SHP77 (cell line): ENCODE results near the gene EMILIN1.
"Not testable (repeated sequence)": the region's sequence is repeated elsewhere in the genome, so short reads cannot be mapped to it uniquely, and the experiment has no call there.

Experiments used
- DNase-seq, 2 experiments: peaks; one replicate each; lab custom pipeline; 2025; lab: John Stamatoyannopoulos, UW

The EMILIN1 gene

DNA sequence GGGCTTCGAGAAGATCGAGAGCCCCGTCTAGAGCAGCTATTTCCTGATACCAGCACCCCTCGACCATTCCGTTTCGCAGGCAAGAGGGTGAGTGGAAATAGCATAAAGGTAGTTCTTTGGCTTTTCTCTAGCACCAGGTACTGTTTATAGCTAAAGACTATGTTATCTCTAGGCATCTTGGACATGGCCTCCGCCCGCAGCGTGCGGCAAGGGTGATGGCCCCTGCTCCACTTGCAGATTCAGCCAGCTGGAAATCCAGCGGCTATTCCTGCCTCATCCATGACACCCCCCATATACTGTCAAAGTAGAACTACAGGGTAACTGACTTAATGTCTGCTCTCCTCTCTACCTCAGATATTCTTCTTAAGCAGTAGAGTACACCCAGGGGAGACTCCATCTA is 23.7 kb upstream of the EMILIN1 start:
- no peak for DNase-seq

- DNase-seq: no peak
Observed at GRCh38 chr2:27057184-27057583, 21.2 kb upstream of the EMILIN1 start.

GRCh38 chr2:27058210-27058609 is 20.2 kb upstream of the EMILIN1 start:
- DNase-seq: no peak

DNA sequence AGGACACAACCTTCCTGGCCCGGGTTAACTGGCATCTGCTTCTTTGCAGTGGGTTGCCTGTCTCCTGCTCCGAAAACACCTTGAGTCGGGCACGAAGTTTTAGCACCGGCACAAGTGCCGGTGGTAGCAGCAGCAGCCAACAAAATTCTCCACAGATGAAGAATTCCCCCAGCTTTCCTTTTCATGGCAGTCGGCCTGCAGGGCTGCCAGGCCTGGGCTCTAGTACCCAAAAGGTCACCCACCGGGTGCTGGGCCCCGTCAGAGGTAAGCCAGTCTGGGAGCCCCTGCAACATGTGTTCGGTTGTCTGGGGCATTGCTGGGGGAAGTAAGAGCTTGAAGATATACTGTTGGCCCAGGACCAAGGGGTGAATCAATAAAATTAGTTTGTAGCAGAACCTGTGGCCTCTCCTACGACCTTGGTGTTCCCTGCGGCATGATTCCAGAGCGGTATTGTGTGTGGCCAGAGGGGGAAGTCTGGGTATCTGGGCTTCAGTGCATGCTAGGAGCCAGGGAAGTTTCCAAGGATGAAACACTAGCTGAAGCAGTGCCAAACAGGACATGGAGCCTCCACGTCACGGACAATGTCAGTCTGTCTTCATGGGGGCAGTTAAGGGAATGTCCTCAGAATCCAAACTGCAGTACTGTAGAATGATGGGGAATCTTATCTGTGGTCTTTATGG is 19.1 kb upstream of the EMILIN1 start:
- no peak for DNase-seq

- DNase-seq: no peak
Observed at GRCh38 chr2:27060323-27060722, 18.1 kb upstream of the EMILIN1 start.

GRCh38 chr2:27065128-27065527 is 13.3 kb upstream of the EMILIN1 start:
- DNase-seq: no peak

DNA sequence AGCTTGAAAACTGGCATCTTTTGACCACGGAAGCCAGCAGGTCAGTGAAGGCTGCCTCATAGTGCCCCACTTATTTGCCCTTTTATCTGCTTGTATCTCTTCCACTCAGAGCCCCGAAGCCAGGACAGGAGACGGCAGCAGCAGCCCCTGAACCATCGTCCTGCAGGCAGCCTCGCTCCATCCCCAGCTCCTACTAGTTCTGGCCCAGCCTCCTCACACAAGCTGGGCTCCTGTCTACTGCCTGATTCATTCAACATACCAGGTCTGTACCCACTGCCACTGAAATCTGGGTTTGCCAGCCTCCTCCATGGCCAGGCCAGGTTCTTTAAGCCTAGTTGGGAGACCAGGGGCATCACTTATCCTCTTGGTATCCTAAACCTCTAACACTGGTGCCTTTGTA is 11.0 kb upstream of the EMILIN1 start:
- no peak for DNase-seq

DNA sequence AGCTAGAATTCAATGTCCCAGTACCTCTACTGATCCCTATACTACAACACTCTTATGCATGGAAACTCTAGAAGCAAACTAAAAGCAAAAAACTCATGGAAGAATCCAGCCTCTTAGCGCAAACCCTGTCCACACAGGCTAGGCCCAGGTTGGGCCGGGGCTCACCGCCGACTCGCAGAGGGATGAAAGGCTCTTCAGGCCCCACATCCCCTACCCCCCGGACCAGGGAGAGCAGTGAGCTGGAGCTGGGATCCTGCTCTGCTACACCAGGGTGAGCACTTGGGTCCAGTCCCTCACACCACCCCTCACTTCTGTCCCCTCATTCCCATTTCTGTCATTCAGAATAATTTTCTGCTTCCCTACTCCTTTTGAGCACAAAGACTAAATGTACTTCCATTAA is 9.0 kb upstream of the EMILIN1 start:
- DNase-seq: no peak

GRCh38 chr2:27069961-27070618 is 8.3 kb upstream of the EMILIN1 start:
- no peak for DNase-seq

- no peak for DNase-seq
Observed at GRCh38 chr2:27070653-27071276, 7.7 kb upstream of the EMILIN1 start.

DNA sequence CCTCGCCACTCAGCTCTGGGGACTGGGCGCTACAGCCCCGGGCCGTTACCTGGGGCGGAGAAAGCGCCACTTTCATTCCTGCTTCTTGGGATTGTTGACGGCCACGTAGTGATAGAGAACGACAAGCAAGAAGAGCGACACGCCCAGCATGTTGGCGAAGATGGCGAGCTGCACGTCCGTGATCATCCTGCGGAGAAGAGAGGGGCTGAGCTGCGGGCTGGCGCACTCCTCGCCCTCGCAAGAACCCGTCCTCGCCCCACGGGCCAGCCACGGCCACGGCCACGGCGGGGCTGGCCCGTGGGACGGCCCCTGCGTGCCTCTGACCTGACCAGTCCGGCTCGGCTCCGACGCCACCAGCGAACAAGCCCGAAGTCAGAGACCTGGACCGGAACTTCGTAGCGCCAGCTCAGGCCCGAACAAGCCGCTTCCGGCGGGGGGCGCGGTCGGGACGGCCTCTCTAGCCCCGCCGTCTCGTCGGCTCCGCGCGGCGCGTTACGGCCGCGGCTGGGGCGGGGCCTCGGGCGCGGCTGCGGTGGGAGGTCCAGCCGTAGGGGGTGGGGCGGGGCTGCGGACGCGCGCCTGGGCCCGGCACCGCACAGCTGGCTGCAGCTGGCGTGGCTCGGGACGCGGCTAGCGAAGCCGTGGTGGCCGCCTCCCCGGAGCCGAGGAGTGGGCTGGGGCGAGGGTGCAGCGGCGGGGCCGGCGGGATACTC is 7.0 kb upstream of the EMILIN1 start, which contains the start of gene OST4:
Gene OST4, minus strand, starts transcription at position 378 of the 713 bp plus-strand sequence.
- DNase-seq: peak; percentile 79 to 90

DNA sequence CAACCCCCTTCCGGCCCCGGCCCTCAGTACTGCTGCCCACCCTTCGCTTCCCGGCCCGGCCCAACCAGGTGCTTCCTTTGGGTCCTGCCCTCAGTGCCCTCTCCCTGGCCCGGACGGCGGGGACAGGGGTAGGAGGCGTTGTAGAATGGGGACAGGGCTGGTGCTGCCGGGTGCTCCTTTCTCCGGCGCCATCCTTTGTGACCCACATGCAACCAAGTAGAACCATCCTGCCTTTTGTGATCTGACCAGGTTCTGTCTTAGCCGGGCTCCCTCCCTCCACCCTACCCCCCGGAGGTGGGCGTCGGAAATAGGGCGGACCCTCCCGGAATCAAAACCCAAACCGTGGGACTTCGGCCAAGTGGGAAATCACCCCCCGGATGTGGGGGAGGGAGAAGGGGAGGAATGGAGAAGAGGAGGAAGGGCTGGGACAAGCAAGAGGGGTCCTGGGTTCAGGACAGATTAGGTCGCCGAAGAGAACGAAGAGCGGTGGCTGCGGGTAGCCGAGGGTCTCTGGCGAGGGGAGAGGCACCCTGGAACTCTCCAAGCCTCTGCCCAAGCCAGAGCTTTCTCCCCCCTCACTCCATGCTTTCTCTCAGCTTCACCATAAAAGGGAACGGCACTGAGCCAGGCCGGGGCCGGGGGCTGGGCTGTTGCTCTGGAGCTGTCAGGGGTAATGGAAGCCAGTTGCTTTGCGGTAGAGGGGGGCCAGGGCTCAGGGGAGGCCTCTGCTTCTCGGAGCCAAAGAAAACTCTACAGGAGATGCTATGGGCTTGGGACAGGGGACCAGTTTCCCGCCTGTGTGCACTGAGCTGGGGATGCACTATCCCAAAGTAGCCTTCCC is 6.2 kb upstream of the EMILIN1 start:
- no peak for DNase-seq

- no peak for DNase-seq
Observed at GRCh38 chr2:27072920-27073319, 5.5 kb upstream of the EMILIN1 start.

DNA sequence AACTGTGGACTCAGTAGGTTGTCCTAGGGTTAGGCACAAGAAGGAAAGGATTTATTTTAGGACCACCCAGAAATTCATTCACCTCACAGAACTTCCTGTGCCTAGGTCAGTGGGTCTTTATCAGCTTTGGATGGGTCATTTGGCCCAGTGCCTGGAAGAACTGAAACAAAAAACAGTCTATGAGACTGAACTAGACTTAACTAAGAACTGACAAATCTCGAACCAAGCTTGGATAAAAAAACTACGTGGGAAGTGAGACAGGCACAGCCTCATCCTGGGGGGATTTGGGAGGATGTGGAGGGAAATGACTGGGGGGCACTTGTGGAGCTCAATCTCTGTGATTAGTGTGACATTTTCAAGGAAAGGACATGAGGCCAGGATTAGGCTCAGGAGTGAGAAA is 4.6 kb upstream of the EMILIN1 start:
- DNase-seq: no peak

DNA sequence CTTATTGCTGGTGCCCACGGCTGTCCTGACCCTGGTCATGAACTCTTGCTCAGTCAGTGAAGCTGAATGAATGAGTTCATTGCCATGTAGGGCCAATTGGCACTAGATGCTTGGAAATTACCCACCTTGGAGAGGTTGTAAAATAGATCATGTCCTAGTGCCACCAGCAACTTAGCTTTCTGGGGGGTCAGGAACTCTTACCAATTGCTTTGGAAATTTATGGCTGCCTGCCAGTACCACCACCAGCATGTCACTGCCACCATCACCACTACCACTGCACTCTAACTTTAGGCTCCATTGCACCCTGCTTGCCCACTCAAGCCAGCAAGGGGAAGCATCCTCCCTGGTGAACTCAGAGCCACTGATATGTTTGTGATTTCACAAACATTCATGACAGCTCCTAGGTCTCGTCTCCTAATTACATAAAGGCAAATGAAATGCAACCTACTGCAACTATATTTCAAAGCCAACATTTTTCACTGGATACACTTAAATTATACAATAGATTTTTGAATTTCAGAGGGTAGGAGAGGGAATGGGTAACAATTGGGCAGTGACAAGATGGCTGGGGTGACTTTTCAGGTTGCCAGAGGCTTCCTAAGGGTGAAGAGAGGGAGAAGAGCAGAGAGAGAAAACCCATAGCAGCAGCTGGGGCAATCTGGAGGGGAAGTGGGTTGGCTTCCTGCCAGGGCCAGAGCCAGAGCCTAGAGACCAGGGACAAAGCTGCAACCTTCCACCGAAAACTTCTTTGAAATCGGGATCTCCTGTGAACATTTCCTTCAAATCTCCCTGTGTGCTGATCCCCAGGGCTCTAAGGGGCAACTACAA is 3.5 kb upstream of the EMILIN1 start:
- DNase-seq: peak; percentile 63 to 69

GRCh38 chr2:27075566-27075871 is 2.9 kb upstream of the EMILIN1 start:
- DNase-seq: not testable (repeated sequence)

DNA sequence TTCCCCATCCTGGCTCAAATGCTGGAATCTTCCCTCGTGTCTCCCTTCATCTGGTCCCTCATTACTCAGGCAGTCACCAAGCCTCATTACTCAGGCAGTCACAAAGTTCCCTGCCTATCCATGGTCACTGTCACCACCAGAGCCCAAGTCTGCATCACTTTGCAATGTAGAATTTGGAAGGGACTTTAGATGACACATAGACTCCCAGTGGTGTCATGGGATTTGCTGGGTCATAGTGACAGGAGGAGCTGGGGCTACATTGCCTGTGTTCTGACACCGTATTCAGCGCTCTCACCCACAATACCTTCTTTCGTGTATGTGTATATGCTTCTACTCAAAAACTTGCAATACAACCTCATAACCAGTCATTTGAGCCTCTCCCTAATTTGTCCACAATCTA is 2.1 kb upstream of the EMILIN1 start:
- DNase-seq: no peak

DNA sequence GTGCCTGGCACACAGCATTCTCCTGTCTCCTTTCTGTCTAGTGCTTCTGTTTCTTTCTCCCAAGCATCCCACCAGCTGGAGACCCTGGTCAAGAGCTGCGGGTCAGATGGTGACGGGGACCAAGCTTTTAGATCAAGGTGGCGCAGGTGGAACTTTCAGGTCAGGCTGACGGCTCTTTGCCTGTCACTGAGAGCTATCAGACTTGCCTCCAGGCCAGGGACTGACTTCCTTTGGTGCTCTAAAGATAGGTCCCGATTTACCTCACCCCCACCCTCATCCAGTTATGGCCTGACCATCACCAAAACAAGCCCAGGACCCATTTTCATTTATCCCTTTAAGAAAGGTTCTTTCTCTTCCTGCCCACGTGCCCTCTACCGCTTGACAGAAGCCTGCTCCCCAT is 1.2 kb upstream of the EMILIN1 start:
- no peak for DNase-seq

GRCh38 chr2:27079233-27080139 is 1.1 kb downstream of the EMILIN1 start:
- no peak for DNase-seq

DNA sequence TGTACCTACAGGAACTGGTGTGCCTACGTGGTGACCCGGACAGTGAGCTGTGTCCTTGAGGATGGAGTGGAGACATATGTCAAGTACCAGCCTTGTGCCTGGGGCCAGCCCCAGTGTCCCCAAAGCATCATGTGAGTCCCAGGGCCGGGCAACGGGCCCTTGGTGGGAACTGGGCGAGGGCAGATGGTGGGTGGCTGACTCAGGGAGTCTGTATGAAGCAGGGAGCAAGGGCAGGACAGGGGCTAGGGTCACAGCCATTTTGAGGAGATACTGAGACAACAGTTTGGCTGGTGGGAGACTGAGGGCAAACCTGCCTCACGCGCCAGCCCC is 1.7 kb downstream of the EMILIN1 start:
- no peak for DNase-seq
